ENCODE results near the gene STAG3. TPM values are rescaled to one million over a fixed set of nuclear protein-coding genes. Genes with fewer than 3 reads are reported as not detected.
"Not testable (repeated sequence)": the region's sequence is repeated elsewhere in the genome, so short reads cannot be mapped to it uniquely, and the experiment has no call there.

STAG3 gene
- not detected in 2 replicates for total RNA-seq (2014; rRNA removed; shearing (Covaris generic); ENCODE audit: low replicate concordance)

- peak; percentile 94 for DNase-seq (ENCODE audit: low read depth)
- in situ Hi-C loops (cut with HindIII; ENCODE audit: low pct_unique_long_range_greater_than_20kb, low sequenced_read_pairs): no loop called here
These were observed at the start of gene STAG3, which contains the start of gene GPC2 for GRCh38 chr7:100177045-100178001. TSS of gene STAG3 (plus strand) at chr7:100177918. CDS start at chr7:100180557, 2,639 bp downstream. TSS of gene GPC2 (minus strand) at chr7:100177381. CDS start at chr7:100177199, 182 bp downstream.

GRCh38 chr7:100128637-100128963 lies 49.1 kb upstream of the STAG3 start:
- in situ Hi-C loops (cut with HindIII; ENCODE audit: low pct_unique_long_range_greater_than_20kb, low sequenced_read_pairs): no loop called here
- no peak for DNase-seq (ENCODE audit: low read depth)

- in situ Hi-C loops (cut with HindIII; ENCODE audit: low pct_unique_long_range_greater_than_20kb, low sequenced_read_pairs): not testable (repeated sequence)
These were observed 47.5 kb upstream of the STAG3 start for GRCh38 chr7:100130220-100130607.

GRCh38 chr7:100130608-100131453 lies 46.9 kb upstream of the STAG3 start:
- DNase-seq (ENCODE audit: low read depth): peak; percentile 45
- in situ Hi-C loops (cut with HindIII; ENCODE audit: low pct_unique_long_range_greater_than_20kb, low sequenced_read_pairs): no loop called here

More at GRCh38 chr7:100130220-100130607, 47.5 kb upstream of the STAG3 start:
- not testable (repeated sequence) for DNase-seq (ENCODE audit: low read depth)

GRCh38 chr7:100132126-100132525 lies 45.6 kb upstream of the STAG3 start:
- no peak for DNase-seq (ENCODE audit: low read depth)
- in situ Hi-C loops (cut with HindIII; ENCODE audit: low pct_unique_long_range_greater_than_20kb, low sequenced_read_pairs): no loop called here

- in situ Hi-C loops (cut with HindIII; ENCODE audit: low pct_unique_long_range_greater_than_20kb, low sequenced_read_pairs): no loop called here
- peak; percentile 56 for DNase-seq (ENCODE audit: low read depth)
These were observed 45.0 kb upstream of the STAG3 start for GRCh38 chr7:100132697-100133151.

GRCh38 chr7:100137851-100138760 lies 39.6 kb upstream of the STAG3 start:
- no peak for DNase-seq (ENCODE audit: low read depth)
- in situ Hi-C loops (cut with HindIII; ENCODE audit: low pct_unique_long_range_greater_than_20kb, low sequenced_read_pairs): no loop called here

- no peak for DNase-seq (ENCODE audit: low read depth)
- in situ Hi-C loops (cut with HindIII; ENCODE audit: low pct_unique_long_range_greater_than_20kb, low sequenced_read_pairs): no loop called here
These were observed 36.2 kb upstream of the STAG3 start for GRCh38 chr7:100141555-100141949.

- DNase-seq (ENCODE audit: low read depth): no peak
- in situ Hi-C loops (cut with HindIII; ENCODE audit: low pct_unique_long_range_greater_than_20kb, low sequenced_read_pairs): no loop called here
These were observed 35.3 kb upstream of the STAG3 start for GRCh38 chr7:100142461-100142860.

GRCh38 chr7:100146350-100146749 lies 31.4 kb upstream of the STAG3 start:
- in situ Hi-C loops (cut with HindIII; ENCODE audit: low pct_unique_long_range_greater_than_20kb, low sequenced_read_pairs); DNase-seq (ENCODE audit: low read depth): not testable (repeated sequence)

GRCh38 chr7:100147278-100147677 lies 30.4 kb upstream of the STAG3 start:
- in situ Hi-C loops (cut with HindIII; ENCODE audit: low pct_unique_long_range_greater_than_20kb, low sequenced_read_pairs): no loop called here
- no peak for DNase-seq (ENCODE audit: low read depth)

GRCh38 chr7:100148225-100148558 lies 29.5 kb upstream of the STAG3 start:
- in situ Hi-C loops (cut with HindIII; ENCODE audit: low pct_unique_long_range_greater_than_20kb, low sequenced_read_pairs): no loop called here
- no peak for DNase-seq (ENCODE audit: low read depth)

GRCh38 chr7:100148559-100149328 lies 29.0 kb upstream of the STAG3 start, which contains the start of gene LAMTOR4:
TSS of gene LAMTOR4 (plus strand) at chr7:100148918. CDS start at chr7:100148973, 55 bp downstream.
- in situ Hi-C loops (cut with HindIII; ENCODE audit: low pct_unique_long_range_greater_than_20kb, low sequenced_read_pairs): no loop called here
- peak; percentile 99 for DNase-seq (ENCODE audit: low read depth)

- in situ Hi-C loops (cut with HindIII; ENCODE audit: low pct_unique_long_range_greater_than_20kb, low sequenced_read_pairs): no loop called here
- no peak for DNase-seq (ENCODE audit: low read depth)
These were observed 25.3 kb upstream of the STAG3 start for GRCh38 chr7:100152404-100152803.

GRCh38 chr7:100152937-100153666 lies 24.6 kb upstream of the STAG3 start:
- in situ Hi-C loops (cut with HindIII; ENCODE audit: low pct_unique_long_range_greater_than_20kb, low sequenced_read_pairs): no loop called here
- DNase-seq (ENCODE audit: low read depth): no peak

- DNase-seq (ENCODE audit: low read depth): no peak
- in situ Hi-C loops (cut with HindIII; ENCODE audit: low pct_unique_long_range_greater_than_20kb, low sequenced_read_pairs): no loop called here
These were observed 23.8 kb upstream of the STAG3 start for GRCh38 chr7:100153708-100154535.
